GM12878 (cell line): Measurements from ENCODE around the gene RER1. TPM values are rescaled to one million over a fixed set of nuclear protein-coding genes. Genes with fewer than 3 reads are reported as not detected.

Experiments
- ASH2L ChIP-seq: fragments of 300-600, 200-600 bp; sonication (generic); IDR thresholded peaks from 2 replicates; pipeline ENCODE4 v1.6.1; 2017; ENCODE audit warnings: low read depth, mild to moderate bottlenecking, borderline replicate concordance
- CHD2 ChIP-seq: IDR thresholded peaks from 2 replicates; pipeline ENCODE4 v1.6.1; 2011; ENCODE audit warnings: low read depth, low read length, improper control_type of control experiment, borderline replicate concordance
- E2F8 ChIP-seq: fragments of 450-650 bp; IDR thresholded peaks from 2 replicates; pipeline ENCODE4 v1.6.1; 2018; ENCODE audit warnings: mild to moderate bottlenecking, low read depth, moderate library complexity; ENCODE audit not compliant: partially characterized antibody
- E4F1 ChIP-seq: fragments of 450-650 bp; IDR thresholded peaks from 2 replicates; pipeline ENCODE4 v1.6.1; 2018; ENCODE audit warnings: borderline replicate concordance, mild to moderate bottlenecking; ENCODE audit not compliant: partially characterized antibody
- EED ChIP-seq: sonication (generic); IDR thresholded peaks from 2 replicates; pipeline ENCODE4 v1.6.1; 2016; ENCODE audit warnings: antibody characterized with exemption, low read depth
- ELK1 ChIP-seq: IDR thresholded peaks from 2 replicates; pipeline ENCODE4 v1.6.1; 2012; ENCODE audit warnings: low read depth, low read length, improper control_type of control experiment
- IKZF2 ChIP-seq, 2 experiments: fragments of 450-650 bp; IDR thresholded peaks; 2 replicates each; pipeline ENCODE4 v1.6.1; 2017; ENCODE audit warnings: mild to moderate bottlenecking in 2 of 2, moderate library complexity in 2 of 2
- JUNB ChIP-seq: IDR thresholded peaks from 2 replicates; pipeline ENCODE4 v1.6.1; 2016; ENCODE audit warnings: antibody characterized with exemption, mild to moderate bottlenecking
- NFYA ChIP-seq: IDR thresholded peaks from 2 replicates; pipeline ENCODE4 v1.6.1; 2011; ENCODE audit warnings: low read depth, mild to moderate bottlenecking, low read length, improper control_type of control experiment, borderline replicate concordance
- NFYB ChIP-seq: IDR thresholded peaks from 2 replicates; pipeline ENCODE4 v1.6.1; 2011; ENCODE audit warnings: low read depth, mild to moderate bottlenecking, low read length, improper control_type of control experiment, moderate library complexity; ENCODE audit not compliant: insufficient read depth
- POLR2AphosphoS2 ChIP-seq: IDR thresholded peaks from 2 replicates; pipeline ENCODE4 v1.6.1; 2011; ENCODE audit warnings: low read depth, mild to moderate bottlenecking, low read length, improper control_type of control experiment, moderate library complexity
- POLR2AphosphoS5 ChIP-seq: IDR thresholded peaks from 2 replicates; pipeline ENCODE4 v1.6.1; 2011; ENCODE audit warnings: mild to moderate bottlenecking, low read length, inconsistent platforms
- RELA ChIP-seq: fragments of 450-650 bp; IDR thresholded peaks from 2 replicates; pipeline ENCODE4 v1.8.0; 2014; ENCODE audit warnings: borderline replicate concordance; ENCODE audit not compliant: partially characterized antibody
- REST ChIP-seq: IDR thresholded peaks from 2 replicates; pipeline ENCODE4 v1.6.1; 2012; ENCODE audit warnings: mild to moderate bottlenecking, low read depth, low read length
- SKIL ChIP-seq: fragments of 450-650 bp; IDR thresholded peaks from 2 replicates; pipeline ENCODE4 v1.6.1; 2017; ENCODE audit warnings: mild to moderate bottlenecking, low read depth, inconsistent platforms; ENCODE audit not compliant: poor library complexity, severe bottlenecking
- STAT3 ChIP-seq: IDR thresholded peaks from 2 replicates; pipeline ENCODE4 v1.6.1; 2011; ENCODE audit warnings: low read depth, low read length, improper control_type of control experiment
- SUZ12 ChIP-seq: fragments of 200-600 bp; sonication (generic); IDR thresholded peaks from one replicate; pipeline ENCODE4 v1.6.1; 2018; ENCODE audit warnings: antibody characterized with exemption, mild to moderate bottlenecking; ENCODE audit not compliant: unreplicated experiment
- ZNF274 ChIP-seq: IDR thresholded peaks from one replicate; pipeline ENCODE4 v1.8.0; 2011; ENCODE audit not compliant: insufficient read length, insufficient read depth
- polyA plus RNA-seq, 11 experiments: library from polyadenylated mRNA; depleted of rRNA in 4 of 11; unstranded in 6 of 11; stranded (reverse) in 5 of 11; fragments of >200 nt; fragmentation: Nextera tagmentation in 4 of 11; fragmentation: Illumina TruSeq in 1 of 11; extraction: Ambion mirVana in 4 of 11; extraction: Trizol in 1 of 11; gene quantifications; 1 replicate in 1 of 11; 2 replicates in 10 of 11; pipeline versions ENCODE4 v1.2.1 to v1.2.3, GENCODE V29; 2011 to 2016; ENCODE audit warnings: inconsistent platforms in 2 of 11, missing spikeins in 2 of 11, low read depth in 1 of 11
- total RNA-seq, 4 experiments: library from RNA; depleted of rRNA in 3 of 4; stranded (reverse); fragments of >200 nt in 3 of 4; fragmentation: Illumina TruSeq in 1 of 4; extraction: Trizol in 1 of 4; gene quantifications; 2 replicates each; pipeline versions ENCODE4 v1.2.1 to v1.2.3, GENCODE V29; 2013 to 2021

Gene RER1
- total and polyA plus RNA-seq, 10 of the 15 experiments (the other 5 are each of a cell fraction or from before 2014, with no cell fraction given): 29.2 to 274 (median 136) TPM

- TF ChIP-seq E2F8: no peak
- no peak for TF ChIP-seq REST
- no peak for TF ChIP-seq SKIL
- no peak for TF ChIP-seq POLR2AphosphoS2
- no peak for TF ChIP-seq SUZ12
- no peak for TF ChIP-seq POLR2AphosphoS5
- TF ChIP-seq NFYB: no peak
- TF ChIP-seq ZNF274: no peak
- no peak for TF ChIP-seq JUNB
- TF ChIP-seq ASH2L: no peak
- no peak for TF ChIP-seq IKZF2 (IDR thresholded peaks at IDR 0.05)
- no peak for TF ChIP-seq E4F1
- no peak; the same call in 1 of the 2 replicates for TF ChIP-seq CHD2
- TF ChIP-seq STAT3: no peak
- TF ChIP-seq RELA: peak; percentile 71
- peak; percentile 30; the same call in 1 of the 2 replicates for TF ChIP-seq ELK1
- no peak for TF ChIP-seq EED
- TF ChIP-seq NFYA: no peak
Observed at GRCh38 chr1:2412395-2412772, 20.7 kb downstream of the RER1 start, which contains the start of gene PEX10 (continued).
